Inflammatory macrophage (primary cell): Measurements from ENCODE around the gene ZIC2.
"Not testable (repeated sequence)": the region's sequence is repeated elsewhere in the genome, so short reads cannot be mapped to it uniquely, and the experiment has no call there.

ENCODE experiments used
- DNase-seq, 2 donors: peaks; one replicate each; pipeline ENCODE4 v3.0.0-alpha.2; 2020 to 2022

The ZIC2 gene

DNA sequence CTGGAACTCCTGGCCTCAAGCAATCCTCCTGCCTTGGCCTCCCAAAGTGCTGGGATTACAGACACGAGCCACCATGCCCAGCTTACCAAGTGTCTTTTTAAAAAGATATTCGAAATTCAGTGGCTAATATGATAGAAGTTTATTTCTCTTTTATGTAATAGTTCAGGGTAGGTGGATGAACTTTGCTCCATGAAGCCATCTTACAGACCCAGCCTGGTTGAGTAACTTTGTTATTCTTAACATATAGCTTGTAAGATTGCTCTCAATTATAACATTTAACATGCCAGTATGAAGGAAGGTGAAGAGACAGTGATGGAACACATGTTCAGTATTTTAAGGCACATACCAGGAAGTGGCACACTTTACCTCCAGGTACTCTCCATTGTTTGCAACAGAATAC is 42.4 kb downstream of the ZIC2 start:
- no peak for DNase-seq

DNA sequence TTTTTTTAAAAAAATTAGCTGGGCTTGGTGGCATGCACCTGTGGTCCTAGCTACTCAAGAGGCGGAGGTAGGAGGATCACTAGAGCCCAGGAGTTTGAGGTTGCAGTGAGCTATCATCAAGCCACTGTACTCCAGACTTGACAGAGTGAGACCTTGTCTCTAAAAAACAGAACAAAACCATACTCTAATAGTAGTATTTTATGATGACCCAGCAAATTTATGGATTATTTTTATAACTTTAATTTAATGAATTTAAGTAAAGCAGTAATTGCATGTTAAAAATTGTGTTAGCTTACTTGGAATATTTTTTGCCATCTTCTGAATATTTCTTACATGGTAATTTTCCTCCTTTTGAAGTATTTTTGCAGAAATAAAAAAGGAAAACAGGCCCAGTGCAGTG is 48.3 kb downstream of the ZIC2 start:
- no peak for DNase-seq

DNA sequence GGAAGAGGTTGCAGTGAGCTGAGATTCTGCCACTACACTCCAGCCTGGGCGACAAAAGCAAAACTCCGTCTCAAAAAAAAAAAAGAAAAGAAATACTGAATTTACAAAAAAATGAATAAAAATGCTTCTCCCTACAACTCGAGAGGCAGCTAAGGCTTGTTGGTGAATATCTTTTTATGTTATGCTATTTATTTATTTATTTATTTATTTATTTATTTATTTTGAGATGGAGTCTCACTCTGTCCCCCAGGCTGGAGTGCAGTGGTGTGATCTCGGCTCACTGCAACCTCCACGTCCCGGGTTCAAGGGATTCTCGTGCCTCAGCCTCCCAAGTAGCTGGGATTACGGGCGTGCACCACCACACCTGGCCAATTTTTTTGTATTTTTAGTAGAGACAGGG is 51.1 kb downstream of the ZIC2 start:
- DNase-seq: not testable (repeated sequence)

DNA sequence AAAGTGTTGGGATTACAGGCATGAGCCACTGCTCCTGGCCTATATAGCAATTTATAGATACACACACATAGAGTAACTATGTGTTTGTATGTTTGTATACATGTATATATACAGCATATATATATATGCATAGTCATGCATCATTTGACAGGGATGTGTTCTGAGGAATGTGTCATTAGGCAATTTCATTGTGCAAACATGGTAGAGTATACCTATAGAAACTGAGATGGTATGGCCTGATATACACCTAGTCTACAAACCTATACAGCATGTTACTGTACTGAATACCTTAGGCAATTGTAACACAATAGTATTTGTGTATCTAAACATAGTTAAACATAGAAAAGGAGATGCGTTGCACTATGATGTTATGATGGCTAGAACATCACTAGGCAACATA is 54.4 kb downstream of the ZIC2 start:
- no peak for DNase-seq
